K562 (cell line): ENCODE data around the gene RNASEH2A. TPM values are rescaled to one million over a fixed set of nuclear protein-coding genes. Genes with fewer than 3 reads are reported as not detected.

ENCODE experiments used
- CHD4 ChIP-seq: fragments of 200-600 bp; sonication (generic); IDR thresholded peaks from 3 replicates; pipeline ENCODE4 v1.6.1; 2012; ENCODE audit warnings: low read depth, mild to moderate bottlenecking, mixed read lengths, low read length, inconsistent platforms; ENCODE audit not compliant: insufficient read depth, insufficient replicate concordance, poor library complexity, severe bottlenecking
- CREB3L1 ChIP-seq: fragments of 450-650 bp; IDR thresholded peaks from 2 replicates; pipeline ENCODE4 v1.6.1; 2014; ENCODE audit warnings: low read depth, mild to moderate bottlenecking, moderate library complexity, borderline replicate concordance
- EP400 ChIP-seq: fragments of 450-650 bp; IDR thresholded peaks from 2 replicates; pipeline ENCODE4 v1.6.1; 2017; ENCODE audit warnings: antibody characterized with exemption, mild to moderate bottlenecking, moderate library complexity
- HNRNPUL1 ChIP-seq: fragments of 200-400 bp; formaldehyde crosslinking; IDR thresholded peaks from 2 replicates; pipeline ENCODE4 v1.6.1; 2017; ENCODE audit warnings: low read length
- KAT2B ChIP-seq: IDR thresholded peaks from one replicate; pipeline ENCODE4 v1.6.1; 2012; ENCODE audit warnings: low read depth, mild to moderate bottlenecking, control low read depth, inconsistent platforms, low read length, moderate library complexity
- MBD2 ChIP-seq: sonication (generic); IDR thresholded peaks from 2 replicates; pipeline ENCODE4 v1.6.1; 2016; ENCODE audit warnings: low read depth, borderline replicate concordance
- NR4A1 ChIP-seq, 2 experiments: fragments of 250-450 bp in 1 of 2; fragments of 450-650 bp in 1 of 2; sonication (Bioruptor Pico) in 1 of 2; IDR thresholded peaks; 2 replicates each; pipeline versions ENCODE4 v1.4.0 to v1.6.1; 2016 to 2020; ENCODE audit warnings: mild to moderate bottlenecking in 2 of 2, missing compliant biosample characterization in 1 of 2, missing genetic modification characterization in 1 of 2, moderate library complexity in 1 of 2
- OTX1 ChIP-seq: fragments of 450-650 bp; formaldehyde crosslinking; IDR thresholded peaks from 2 replicates; pipeline ENCODE4 v1.4.0; 2022; ENCODE audit warnings: mild to moderate bottlenecking
- PHF20 ChIP-seq: fragments of 450-650 bp; IDR thresholded peaks from 2 replicates; pipeline ENCODE4 v1.6.1; 2018; ENCODE audit not compliant: partially characterized antibody
- PTBP1 ChIP-seq: fragments of 200-400 bp; formaldehyde crosslinking; IDR thresholded peaks from 2 replicates; pipeline ENCODE4 v1.6.1; 2017; ENCODE audit warnings: low read depth, low read length
- RB1 ChIP-seq: fragments of 450-650 bp; IDR thresholded peaks from 2 replicates; pipeline ENCODE4 v1.6.1; 2017; ENCODE audit warnings: low read depth, mild to moderate bottlenecking
- TSC22D4 ChIP-seq: fragments of 450-650 bp; IDR thresholded peaks from 2 replicates; pipeline ENCODE4 v1.6.1; 2016; ENCODE audit warnings: missing genetic modification characterization, missing biosample characterization, control low read depth
- ZNF384 ChIP-seq: IDR thresholded peaks from 2 replicates; pipeline ENCODE4 v1.6.1; 2012; ENCODE audit warnings: low read depth, low read length, improper control_type of control experiment
- ZNF644 ChIP-seq: fragments of 200-800 bp; sonication (Bioruptor generic); IDR thresholded peaks from 2 replicates; pipeline ENCODE4 v1.6.1; 2016; ENCODE audit warnings: low read depth, missing genetic modification characterization, missing compliant biosample characterization
- ZNF830 ChIP-seq: fragments of 250-450 bp; sonication (Bioruptor Pico); IDR thresholded peaks from 2 replicates; pipeline ENCODE4 v1.5.0; 2021; ENCODE audit warnings: mild to moderate bottlenecking
- polyA plus RNA-seq, 8 experiments: library from polyadenylated mRNA; depleted of rRNA in 4 of 8; stranded (reverse) in 5 of 8; unstranded in 3 of 8; fragments of >200 nt; fragmentation: Nextera tagmentation in 2 of 8; fragmentation: Illumina TruSeq in 1 of 8; extraction: Ambion mirVana in 2 of 8; extraction: Trizol in 1 of 8; gene quantifications; 2 replicates each; pipeline versions ENCODE4 v1.2.1 to v1.2.3, GENCODE V29; 2011 to 2014; ENCODE audit warnings: inconsistent platforms in 1 of 8, missing spikeins in 1 of 8
- total RNA-seq, 7 experiments: library from RNA; depleted of rRNA in 6 of 7; stranded (reverse); fragments of >200 nt in 6 of 7; fragmentation: Illumina TruSeq in 2 of 7; extraction: Trizol in 2 of 7; gene quantifications; 2 replicates each; pipeline versions ENCODE4 v1.2.1 to v1.2.3, GENCODE V29; 2011 to 2021; ENCODE audit warnings: low replicate concordance in 1 of 7
- TF ChIP-seq, protein P1 (sequence below): sonication (generic); formaldehyde crosslinking; IDR thresholded peaks from 2 replicates; pipeline ENCODE4 v1.8.1; 2023; ENCODE audit warnings: mild to moderate bottlenecking, missing genetic modification reagents, moderate library complexity

Gene RNASEH2A
- total and polyA plus RNA-seq, 9 of the 15 experiments (the other 6 are each of a cell fraction or from before 2014, with no cell fraction given): 22.3 to 78.0 (median 61.7) TPM

GRCh38 chr19:12838182-12838885, 31.9 kb downstream of the RNASEH2A start, which contains the start of gene MAST1 (continued):
- TF ChIP-seq OTX1 (CRISPR knock-in tag): no peak
- TF ChIP-seq HNRNPUL1: no peak
- TF ChIP-seq ZNF644 (tag): no peak
- no peak for TF ChIP-seq ZNF830 (CRISPR knock-in tag)
- TF ChIP-seq NR4A1 (CRISPR knock-in tag; IDR thresholded peaks at IDR 0.05): no peak
- no peak for TF ChIP-seq NR4A1 (tag; IDR thresholded peaks at IDR 0.05)
- TF ChIP-seq TSC22D4 (tag): no peak
- no peak for TF ChIP-seq EP400
- no peak for TF ChIP-seq KAT2B
- TF ChIP-seq RB1: peak; percentile 92
- TF ChIP-seq CHD4: no peak
- TF ChIP-seq, protein P1, sequence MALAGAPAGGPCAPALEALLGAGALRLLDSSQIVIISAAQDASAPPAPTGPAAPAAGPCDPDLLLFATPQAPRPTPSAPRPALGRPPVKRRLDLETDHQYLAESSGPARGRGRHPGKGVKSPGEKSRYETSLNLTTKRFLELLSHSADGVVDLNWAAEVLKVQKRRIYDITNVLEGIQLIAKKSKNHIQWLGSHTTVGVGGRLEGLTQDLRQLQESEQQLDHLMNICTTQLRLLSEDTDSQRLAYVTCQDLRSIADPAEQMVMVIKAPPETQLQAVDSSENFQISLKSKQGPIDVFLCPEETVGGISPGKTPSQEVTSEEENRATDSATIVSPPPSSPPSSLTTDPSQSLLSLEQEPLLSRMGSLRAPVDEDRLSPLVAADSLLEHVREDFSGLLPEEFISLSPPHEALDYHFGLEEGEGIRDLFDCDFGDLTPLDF (CRISPR knock-in tag): 0 out of 2 replicates have a peak, but pooled peaks have one; percentile 50
- TF ChIP-seq PTBP1: no peak
- TF ChIP-seq ZNF384: no peak
- no peak for TF ChIP-seq PHF20
- TF ChIP-seq MBD2: no peak
- peak; percentile 18; the same call in 1 of the 2 replicates for TF ChIP-seq CREB3L1
